M059J (cell line): ENCODE results near the gene TECPR2. TPM values are rescaled to one million over a fixed set of nuclear protein-coding genes. Genes with fewer than 3 reads are reported as not detected.
A peak's percentile ranks its signal among the peaks of the same experiment; 100 is the strongest.

Source experiments
- DNase-seq: peaks from one replicate; pipeline ENCODE4 v3.0.0-alpha.2; 2012; ENCODE audit warnings: low read depth
- total RNA-seq: library from RNA; depleted of rRNA; stranded (reverse); fragments of >200 nt; shearing (Covaris generic); gene quantifications from 2 replicates; pipeline ENCODE4 v1.2.3, GENCODE V29; 2014

The TECPR2 gene
- total RNA-seq, 1 experiment from 2014 or later: 6.2 TPM

DNA sequence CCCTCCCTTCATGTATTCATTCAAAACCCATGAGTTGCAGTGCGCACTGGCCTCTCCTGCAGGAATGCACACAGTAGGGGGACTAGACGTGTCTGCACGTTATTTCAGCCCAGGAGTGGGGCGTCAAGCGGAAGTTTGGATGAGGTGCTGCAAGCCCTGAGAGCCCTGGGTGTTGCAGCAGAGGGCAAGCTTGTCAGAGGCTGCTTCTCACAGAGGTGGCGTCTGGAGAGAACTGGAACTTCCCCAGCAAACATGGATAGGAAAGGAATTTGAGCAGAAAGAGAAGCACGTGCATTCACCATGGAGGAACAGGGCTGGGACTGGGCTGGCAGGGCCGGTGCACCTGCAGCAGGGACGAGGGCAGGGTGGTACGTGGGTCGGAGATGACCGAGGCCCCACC is 64.9 kb downstream of the TECPR2 start:
- no peak for DNase-seq

DNA sequence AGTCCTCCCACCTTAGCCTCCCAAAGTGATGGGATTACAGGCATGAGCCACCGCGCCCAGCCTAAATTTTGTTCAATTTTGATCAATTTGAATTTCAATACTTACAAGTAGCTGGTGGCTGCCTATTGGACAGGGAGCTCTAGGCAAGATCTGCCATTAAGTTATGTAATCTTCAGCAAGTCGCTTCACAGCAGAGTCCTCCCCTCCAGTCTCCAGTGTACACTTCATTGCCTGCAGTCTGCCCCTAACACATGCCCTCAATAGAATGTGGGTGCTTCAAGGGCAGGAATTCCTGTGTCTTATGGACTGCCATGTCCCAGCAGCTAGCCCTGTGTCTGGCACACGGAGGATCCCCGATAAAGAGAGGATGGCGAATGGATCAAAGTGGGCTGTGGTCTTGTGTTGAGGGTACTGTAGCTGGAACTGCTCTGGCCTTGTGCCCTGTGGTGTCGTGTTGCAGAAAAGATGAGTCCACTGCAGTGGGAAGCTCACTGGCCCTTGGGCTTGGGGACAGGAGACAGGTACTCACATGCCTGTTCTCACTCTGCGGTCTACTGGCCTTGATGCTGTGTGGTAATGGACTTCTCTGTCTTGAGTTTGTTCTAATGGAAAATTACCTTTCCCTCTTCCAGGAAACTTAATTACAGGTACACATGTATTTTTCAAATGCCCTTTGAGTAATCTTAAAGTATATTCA is 67.6 kb downstream of the TECPR2 start:
- DNase-seq: no peak

DNA sequence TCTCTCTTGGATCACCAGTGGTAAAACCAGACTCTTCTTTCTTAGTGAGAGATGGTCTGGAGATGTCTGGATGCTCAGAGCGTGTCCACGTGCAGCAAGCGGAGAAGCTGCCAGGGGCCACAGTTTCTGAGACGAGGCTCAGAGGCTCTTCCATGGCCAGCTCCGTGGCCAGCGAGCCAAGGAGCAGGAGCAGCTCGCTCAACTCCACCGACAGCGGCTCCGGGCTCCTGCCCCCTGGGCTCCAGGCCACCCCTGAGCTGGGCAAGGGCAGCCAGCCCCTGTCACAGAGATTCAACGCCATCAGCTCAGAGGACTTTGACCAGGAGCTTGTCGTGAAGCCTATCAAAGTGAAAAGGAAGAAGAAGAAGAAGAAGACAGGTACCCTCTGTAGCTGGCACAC is 69.0 kb downstream of the TECPR2 start:
- DNase-seq: no peak

DNA sequence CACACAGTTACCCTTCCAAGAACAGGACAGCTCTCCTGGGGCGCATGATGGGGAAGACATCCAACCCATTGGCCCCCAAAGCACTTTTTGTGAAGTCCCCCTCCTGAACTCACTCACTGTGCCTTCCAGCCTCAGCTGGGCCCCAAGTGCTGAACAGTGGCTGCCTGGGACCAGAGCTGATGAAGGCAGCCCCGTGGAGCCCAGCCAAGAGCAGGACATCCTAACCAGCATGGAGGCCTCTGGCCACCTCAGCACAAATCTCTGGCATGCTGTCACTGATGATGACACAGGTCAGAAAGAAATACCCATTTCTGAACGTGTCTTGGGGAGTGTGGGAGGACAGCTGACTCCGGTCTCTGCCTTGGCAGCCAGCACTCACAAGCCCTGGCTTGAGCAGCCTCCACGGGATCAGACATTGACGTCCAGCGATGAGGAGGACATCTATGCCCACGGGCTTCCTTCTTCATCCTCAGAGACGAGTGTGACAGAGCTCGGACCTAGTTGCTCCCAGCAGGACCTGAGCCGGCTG is 72.0 kb downstream of the TECPR2 start:
- no peak for DNase-seq

DNA sequence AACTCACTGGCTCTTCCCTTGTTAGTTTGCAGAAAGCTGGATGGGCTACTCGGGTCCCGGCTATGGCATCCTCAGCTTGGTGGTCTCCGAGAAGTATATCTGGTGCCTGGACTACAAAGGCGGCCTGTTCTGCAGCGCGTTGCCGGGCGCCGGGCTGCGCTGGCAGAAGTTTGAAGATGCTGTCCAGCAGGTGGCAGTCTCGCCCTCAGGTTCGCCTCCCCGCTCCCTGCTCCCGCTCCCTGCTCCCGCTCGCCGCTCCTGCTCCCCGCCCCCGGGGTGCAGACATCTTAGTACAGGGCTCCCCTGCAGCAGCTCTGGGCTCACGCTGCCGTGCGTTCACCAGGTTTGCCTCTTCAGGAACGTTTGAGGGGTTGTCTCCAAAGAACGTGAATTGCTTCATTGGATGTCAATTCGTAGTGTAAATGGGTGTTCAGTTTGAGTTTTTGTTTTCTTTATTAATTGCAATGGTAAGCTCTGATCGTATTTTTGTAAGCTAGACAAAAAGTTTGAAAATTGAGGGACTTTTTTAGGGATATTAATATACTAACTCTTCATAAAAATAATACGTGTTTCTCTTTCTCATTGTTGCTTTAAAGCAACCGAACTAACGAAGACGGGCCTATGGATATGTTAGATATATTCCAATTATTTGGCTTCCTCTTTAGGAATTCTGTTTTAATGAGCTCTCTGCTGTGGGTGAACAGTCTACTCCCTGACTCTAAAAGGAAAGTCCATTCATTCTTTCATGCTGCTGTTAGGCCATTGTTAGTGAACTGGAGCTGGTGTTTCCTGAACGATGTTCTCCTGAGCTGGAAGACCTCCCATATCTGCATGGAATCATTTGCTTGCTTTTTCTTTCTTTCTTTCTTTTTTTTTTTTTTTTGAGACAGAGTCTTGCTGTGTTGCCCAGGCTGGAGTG is 75.5 kb downstream of the TECPR2 start:
- peak; percentile 24 for DNase-seq

DNA sequence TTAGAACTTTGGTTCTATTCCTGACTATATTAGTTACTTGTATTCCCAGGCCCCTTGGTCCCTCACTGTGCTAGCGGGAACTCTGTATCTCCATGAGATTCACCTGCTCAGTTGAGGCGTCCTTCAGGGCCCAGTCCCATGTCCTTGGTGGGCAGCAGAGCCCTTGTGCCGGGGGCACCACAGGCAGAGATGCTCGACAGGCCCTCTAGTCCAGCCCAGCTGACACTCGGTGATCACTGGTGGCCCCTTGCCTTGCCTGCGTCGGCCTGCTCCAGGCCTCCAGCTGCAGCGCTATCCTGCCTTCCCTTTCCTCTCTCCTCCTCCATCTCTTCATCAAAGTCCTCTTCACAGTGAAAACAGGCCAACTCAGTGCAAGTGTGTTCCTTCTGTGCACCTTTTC is 76.8 kb downstream of the TECPR2 start:
- DNase-seq: no peak

DNA sequence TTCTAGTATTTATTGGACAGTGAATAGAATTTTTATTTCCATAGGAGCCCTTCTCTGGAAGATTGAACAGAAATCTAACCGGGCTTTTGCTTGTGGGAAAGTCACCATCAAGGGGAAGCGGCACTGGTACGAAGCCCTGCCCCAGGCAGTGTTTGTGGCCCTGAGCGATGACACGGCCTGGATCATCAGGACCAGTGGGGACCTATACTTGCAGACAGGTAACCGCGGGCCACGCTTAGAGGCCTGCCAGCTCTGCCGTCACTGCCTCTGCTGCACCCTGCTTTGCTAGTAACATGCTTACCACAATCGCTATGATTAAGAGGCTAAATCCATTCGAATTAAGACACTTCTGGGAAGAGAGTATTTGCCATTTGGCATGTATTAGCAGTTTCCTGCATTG is 77.7 kb downstream of the TECPR2 start:
- DNase-seq: no peak

DNA sequence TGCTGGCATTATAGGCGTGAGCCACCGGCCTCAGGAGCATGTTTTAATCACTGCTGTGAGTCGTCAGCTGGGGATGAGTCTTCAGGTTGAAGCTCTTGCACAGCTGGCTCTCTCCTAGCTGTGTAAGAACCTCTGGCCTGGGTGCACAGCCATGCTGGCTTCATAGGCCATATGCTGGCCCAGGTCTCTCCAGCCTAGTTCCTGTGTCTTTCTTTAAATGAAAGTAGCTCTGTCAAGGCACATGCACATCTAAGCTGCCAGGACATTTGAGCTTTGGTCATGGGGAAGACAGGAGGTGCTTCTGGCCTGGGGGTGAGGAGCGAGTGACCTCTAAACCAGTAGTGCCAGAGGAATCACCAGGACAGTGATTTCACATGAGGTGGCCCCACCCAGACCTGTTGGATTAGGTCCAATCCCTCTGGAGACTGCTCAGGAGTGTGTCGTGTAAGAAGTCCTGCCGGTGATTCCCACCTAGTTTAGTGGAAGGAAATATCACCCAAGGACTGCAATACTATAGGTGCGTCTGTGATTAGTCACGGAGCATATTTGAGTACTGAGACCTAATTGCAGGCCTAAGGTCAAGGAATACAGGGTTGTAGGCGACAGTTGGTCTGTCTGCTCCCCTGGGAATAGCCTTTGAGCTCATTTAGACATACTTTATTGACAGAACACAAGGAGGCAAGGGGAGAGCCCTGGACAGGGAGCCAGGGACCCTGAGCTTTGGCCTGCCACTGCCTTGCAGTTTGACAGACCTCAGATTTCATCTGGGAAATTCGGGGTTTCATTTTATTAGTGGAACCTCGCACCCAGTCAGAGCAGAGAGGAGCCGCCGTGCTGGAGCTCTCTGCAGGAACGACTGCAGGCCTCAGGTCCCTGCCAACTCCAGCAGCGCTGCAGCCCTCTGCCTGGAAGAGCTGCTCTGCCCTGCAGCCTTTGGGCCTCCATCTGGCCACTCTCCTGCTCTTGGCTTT is 79.8 kb downstream of the TECPR2 start:
- no peak for DNase-seq

DNA sequence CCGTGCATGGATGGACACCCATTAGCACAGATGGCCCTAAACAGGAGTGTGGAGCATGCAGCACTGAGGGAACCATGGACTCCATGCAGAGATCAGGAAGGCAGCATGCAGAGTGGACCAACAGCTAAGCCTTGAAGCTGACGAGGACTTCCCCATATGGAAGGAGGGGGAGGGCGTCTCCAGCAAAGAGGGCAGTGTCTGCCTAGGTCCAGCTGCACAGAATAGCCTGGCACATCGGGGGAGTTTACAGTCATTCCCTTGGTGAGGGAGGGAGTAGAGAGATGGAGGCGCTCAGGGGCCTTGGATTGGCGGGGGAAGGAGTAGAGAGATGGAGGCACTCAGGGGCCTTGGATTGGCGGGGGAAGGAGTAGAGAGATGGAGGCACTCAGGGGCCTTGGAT is 82.3 kb downstream of the TECPR2 start:
- no peak for DNase-seq

DNA sequence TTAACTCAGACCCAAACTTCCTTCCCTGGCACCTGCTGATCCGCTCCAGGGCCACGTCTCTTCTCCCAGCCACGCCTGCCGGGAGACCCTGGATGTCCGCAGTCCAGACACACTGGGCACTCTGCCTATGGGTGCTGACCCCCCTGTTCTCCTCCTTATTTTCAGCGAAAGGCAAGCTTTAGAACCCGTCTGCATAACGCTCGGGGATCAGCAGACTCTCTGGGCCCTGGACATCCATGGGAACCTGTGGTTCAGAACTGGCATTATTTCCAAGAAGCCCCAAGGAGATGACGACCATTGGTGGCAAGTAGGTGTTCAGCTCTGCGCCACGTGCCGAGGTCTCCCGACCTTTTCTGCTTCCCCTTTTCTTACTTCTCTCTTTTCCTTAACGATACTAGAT is 82.9 kb downstream of the TECPR2 start:
- no peak for DNase-seq

DNA sequence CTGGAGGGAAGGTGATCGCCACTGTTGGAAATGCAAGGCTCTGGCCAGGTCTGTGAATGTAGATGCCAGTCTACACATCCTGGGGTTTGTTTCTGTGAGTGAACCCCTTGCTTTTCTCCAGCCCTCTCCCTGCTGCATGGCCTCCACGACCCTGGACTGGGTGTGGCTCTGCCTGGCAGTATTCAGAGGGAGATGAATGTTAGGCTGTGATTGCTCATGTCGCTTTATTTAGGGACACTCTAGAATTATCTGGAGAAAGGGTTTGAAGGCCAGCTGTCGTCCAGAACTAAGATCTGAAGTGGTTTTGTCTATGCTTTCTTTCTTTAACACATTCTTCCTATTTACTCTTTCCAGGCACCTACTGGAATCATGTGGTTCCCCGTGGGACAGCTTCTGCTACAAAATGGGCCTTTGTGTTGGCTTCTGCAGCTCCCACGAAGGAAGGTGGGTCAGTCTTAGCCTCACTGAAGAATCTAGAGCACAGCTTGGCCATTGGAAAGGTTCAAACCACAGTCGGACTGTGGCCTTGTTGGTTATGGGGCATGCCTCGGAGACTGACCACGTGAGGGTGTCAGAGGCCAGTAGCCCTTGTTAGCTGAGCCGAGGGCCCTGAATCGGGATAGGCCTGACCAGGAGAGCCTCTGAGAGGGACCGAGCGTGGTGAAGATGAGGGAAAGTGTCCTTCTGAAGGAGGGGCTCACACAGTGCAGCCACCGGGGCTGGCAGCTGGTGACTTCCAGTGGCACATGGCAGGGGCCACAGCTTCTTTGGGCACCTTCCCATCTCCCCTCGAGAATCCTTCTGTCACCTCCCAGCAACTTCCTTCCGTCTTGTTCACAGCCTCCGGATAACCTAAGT is 87.7 kb downstream of the TECPR2 start:
- DNase-seq: no peak

DNA sequence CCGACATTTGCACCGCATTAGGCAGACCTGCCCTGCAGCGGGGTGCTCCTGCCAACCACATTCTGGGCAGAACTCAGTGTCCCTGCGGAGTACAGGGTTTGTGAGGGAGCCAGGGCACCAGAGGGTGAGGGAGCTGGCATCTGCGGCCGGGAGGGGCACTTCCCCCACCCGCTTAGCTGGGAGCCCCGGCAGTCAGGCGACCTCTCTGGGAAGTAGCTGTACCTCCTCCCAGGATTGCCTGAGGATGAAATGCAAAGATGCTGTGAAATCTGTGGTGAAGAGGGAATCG is 88.3 kb downstream of the TECPR2 start:
- no peak for DNase-seq

DNA sequence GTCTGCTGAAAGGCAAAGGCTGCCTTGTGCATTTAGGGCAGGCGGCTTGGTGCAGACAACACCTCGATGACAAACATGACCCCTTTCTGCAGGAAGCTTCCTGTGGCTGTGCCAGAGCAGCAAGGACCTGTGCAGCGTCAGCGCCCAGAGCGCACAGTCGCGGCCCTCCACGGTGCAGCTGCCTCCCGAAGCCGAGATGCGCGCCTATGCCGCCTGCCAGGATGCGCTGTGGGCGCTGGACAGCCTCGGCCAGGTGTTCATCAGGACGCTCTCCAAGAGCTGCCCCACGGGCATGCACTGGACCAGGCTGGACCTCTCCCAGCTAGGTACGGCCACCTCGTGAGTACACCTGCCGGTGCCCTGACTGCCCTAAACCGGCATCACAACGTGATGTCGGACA is 89.6 kb downstream of the TECPR2 start:
- no peak for DNase-seq

DNA sequence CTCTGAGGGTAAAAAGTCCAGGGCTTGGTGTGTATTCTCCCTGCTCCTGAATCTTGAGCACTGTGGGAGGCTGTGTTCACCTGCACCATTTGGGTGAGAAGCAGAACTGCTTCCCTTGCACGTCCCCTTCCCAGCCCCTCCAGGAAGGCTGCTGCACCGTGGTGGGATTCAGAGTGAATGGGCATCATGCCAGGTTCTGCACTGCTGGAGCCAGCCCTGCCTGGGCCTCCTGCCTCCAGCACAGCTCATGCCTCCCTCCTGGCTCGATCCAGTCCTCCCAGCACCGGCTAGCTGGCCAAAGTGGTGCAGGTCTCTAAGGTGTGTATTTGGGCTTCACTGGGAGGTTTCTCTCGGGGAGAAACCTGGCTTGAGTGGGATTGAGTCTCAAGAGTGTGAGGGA is 92.0 kb downstream of the TECPR2 start:
- DNase-seq: no peak

DNA sequence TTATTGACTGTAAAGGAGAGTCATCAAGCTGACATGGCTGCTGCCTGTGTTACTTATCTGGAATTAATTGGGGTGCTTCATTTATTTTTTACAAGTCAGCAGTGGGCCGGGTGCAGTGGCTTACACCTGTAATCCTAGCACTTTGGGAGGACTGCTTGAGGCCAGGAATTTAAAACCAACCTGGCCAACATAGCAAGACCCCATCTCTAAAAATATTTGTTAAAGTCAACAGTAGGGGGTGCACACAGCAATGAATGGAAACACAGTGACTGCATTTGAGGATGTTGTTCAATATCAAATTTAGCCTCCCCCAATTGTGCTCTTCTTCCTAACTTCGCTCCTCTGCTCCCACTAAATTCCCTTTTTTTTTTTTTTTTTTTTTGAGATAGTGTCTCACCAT is 94.8 kb downstream of the TECPR2 start:
- DNase-seq: no peak

DNA sequence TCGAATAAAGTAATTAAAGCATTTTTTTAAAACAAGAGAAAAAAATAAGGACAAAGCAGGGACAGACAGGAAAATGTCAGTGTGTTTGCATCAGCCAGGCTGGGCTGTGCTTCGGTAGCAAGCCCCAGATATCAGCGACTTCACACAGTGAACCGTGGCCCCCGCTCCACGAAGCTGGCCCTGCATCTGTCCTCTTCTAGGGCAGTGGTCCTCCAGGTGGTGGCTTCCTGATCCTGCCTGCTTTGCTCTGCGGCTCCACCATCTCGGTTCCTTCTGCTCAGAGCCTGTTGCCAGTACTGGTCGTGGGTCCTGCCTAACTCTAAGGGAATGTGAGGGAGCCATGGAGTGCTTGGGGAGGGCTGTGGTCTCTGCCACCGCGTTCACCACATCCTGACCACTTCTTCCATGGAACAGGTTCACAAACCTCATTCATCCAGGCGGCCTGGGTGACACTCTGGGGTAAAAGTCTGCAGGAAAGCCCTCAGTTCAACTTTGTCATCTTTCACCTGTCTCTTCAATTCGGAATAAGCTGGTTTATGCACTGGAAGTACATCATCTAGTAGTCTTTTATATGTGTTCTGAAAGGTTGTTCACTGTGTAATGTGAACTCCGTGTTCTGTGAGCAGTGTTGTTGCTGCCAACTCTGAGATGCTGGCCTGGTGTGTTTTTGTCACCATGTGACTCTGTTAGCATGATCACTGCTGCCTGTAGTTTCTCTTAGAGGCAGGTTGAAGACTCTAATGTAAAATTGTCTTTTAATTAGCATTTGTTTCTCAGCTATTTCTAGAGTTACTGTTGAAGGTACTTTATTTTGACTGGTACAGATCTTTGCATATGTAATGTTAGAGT is 99.0 kb downstream of the TECPR2 start:
- DNase-seq: no peak

DNA sequence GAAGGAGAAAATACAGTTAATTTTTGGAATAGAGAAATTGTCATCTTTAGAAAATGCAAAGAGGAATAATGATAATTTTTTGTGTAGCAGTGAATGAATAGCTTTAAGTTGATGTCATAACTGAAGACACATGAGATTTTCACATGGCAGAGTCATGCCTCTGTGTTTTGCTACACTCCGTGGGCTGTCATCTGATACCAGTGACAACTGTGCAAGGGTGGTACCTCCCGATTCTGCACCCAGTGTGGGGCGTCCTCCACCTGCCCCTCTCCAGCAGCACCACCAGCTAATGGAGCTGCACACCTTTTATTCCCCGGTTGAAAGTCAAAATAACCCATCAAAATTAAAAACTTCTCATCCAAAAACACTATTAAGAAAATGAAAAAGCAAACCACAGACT is 99.7 kb downstream of the TECPR2 start:
- DNase-seq: no peak

DNA sequence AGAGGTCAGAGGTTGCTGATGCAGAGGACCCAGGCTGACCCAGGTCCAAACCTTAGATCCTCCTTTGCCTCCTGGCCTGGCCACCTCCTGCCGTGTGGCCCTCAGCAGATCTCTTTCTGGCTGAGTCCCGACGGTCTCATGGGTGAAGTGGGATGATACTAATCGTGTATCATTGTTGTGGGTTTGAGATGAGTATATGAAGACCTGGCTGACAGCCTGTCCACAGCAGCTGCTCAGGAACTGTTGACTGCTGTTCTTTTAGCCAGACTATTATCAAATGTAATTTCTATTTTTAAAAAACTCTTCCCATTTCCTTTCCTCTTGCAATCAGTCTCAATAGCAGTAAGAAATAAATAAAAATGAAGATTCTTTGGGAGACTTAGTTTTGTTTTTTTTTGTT is 101.3 kb downstream of the TECPR2 start:
- no peak for DNase-seq

DNA sequence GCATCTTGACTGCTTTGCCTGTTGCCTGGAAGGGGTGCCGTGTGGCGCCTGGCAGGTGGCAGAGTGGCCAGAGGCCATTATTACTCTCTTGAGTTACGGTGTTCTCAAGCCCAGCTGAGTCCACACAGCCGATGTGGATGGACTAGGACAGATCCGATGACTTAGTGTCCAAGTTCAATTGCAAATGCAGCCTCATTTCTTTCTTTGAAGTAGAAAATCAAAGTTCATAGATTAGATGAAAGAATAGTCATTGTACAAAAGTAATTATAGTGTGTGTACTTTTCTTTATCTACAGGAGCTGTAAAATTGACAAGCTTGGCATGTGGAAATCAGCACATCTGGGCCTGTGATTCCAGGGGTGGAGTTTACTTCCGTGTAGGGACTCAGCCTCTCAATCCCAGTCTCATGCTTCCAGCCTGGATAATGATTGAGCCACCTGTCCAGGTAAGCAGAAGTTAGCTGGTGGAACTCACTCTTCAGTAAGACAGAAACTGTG is 102.2 kb downstream of the TECPR2 start:
- no peak for DNase-seq

DNA sequence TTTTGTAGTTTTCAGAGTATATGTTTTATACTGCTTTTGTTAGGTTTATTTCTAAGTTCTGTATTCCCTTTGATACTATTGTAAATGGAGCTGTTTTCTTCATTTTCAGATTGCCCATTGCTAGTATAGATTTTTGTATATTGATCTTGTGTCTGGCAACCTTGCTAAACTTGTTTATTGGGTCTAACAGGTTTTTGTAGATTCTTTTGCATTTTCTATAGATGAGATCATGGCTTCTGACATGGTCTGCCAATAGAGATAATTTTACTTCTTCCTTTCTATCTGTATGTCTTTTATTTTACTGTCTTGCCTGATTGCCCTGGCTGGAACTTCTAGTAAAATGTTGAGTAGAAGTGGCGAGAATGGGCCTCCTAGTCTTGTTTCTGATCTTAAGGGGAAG is 106.5 kb downstream of the TECPR2 start:
- no peak for DNase-seq
